GM20000 (cell line): ENCODE measurements around the gene TRIM2.
A peak's percentile ranks its signal among the peaks of the same experiment; 100 is the strongest.

Experiments used
- DNase-seq: peaks from one replicate; pipeline ENCODE4 v3.0.0; 2012; ENCODE audit warnings: low spot score
- TF ChIP-seq, protein P1 (sequence below): IDR thresholded peaks from 2 replicates; pipeline ENCODE4 v1.5.1; 2012; ENCODE audit warnings: mild to moderate bottlenecking, control low read depth; ENCODE audit errors: extremely low read depth, missing control alignments

The TRIM2 gene

DNA sequence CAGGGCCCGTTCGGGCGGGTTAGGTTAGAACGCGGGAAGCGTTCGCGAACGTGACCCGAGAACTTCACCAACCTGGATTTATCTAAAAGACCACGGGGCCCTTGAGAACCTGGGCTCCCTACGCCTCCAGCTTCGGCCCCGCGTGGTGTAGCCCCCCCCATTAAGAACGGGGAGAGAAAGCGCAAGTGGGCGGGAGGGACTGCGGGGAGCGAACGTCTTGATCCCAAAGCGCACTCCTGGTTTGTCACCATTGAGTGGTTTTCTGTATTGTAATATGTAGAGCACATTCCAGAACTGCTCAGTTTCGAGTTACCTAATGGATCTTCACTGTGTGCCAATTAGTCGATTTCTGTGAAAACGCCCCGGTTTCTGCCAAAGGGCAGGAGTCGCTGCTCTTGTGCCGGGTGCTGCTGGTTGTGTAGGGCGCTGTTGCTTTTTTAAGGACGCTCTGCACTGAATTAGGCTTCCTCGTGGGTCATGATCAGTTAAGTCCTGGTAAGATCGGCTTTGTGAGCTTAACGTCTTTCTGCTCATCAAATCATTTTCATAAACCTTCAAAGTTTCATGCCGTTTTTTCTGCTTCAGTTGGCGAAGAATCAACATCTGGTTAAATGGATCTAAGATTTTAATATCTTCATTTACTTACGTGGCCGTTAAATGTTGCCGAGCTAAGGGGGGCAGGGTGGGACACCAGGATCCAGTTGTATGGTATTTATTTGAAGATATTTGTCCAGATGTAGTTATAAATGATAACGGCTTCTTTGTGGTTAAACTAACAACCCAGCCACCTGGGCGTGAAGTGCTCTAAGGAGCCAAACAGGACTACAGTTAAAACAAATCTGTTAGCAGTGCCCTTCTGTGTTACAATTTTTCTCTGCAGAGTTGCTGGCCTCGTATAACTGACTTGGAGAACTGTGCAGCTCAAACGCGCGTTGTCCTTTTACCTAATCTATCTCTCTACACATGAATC, 141.1 kb downstream of the TRIM2 start:
- peak; percentile 58 for DNase-seq
- TF ChIP-seq, protein P1, sequence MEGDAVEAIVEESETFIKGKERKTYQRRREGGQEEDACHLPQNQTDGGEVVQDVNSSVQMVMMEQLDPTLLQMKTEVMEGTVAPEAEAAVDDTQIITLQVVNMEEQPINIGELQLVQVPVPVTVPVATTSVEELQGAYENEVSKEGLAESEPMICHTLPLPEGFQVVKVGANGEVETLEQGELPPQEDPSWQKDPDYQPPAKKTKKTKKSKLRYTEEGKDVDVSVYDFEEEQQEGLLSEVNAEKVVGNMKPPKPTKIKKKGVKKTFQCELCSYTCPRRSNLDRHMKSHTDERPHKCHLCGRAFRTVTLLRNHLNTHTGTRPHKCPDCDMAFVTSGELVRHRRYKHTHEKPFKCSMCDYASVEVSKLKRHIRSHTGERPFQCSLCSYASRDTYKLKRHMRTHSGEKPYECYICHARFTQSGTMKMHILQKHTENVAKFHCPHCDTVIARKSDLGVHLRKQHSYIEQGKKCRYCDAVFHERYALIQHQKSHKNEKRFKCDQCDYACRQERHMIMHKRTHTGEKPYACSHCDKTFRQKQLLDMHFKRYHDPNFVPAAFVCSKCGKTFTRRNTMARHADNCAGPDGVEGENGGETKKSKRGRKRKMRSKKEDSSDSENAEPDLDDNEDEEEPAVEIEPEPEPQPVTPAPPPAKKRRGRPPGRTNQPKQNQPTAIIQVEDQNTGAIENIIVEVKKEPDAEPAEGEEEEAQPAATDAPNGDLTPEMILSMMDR, result no peak

DNA sequence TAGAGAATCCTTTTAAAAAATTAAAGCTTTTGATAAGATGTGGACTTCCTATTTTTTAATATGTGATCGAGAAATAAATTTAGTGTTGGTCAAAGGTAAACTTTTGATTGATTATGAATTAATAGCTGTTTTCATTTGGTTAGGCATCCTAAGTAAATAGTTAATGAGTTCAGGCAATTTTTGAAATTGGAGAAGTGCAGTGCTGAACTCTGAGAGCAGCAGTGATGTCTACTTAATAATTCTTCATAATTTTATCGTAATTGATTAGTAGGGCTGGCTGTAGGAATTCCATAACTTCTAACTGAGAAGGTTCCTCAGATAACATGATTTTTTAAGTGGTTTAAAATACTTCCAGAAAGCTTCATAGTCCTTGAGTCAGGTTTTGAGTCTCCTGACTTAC, 141.8 kb downstream of the TRIM2 start:
- TF ChIP-seq, protein P1, result no peak
- DNase-seq, result no peak

DNA sequence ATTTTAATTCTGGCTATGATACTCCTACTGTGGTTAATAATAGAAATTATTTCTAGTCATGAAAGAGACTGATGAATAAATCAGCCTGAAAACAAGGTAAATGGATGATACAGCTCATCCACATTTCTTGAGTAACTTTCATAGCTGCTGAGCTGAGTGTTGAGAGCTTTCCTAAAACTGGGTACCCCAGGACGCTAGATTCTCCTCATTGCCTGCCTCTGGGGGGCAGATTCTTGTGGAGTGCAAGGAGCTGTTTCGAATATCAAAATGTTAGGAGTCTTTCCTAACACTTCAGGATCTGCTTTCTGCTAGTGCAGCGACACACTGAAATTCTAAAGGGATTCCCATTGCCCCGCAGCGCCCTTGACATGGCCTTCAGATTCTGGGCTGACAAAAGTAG, 142.3 kb downstream of the TRIM2 start:
- TF ChIP-seq, protein P1, result no peak
- DNase-seq, result no peak

DNA sequence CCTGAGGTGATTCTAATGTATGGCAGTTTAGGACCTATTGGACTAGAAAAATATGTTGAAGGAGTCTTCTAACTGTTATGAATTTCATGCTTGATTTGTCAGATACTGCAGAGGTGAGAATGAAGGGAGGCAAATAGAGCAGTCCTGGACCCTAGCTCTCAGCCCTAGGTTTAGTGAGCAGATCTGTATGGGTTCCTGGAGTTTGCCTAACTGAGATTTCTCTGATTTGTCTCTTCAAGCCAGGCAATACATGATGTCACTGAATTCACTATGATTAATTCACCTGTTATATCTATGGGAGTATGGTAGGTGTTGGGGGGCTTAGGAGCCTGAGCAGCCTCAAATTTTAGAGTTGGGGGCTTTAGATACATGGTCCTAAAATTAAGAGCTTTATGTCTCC, 142.9 kb downstream of the TRIM2 start:
- TF ChIP-seq, protein P1, result no peak
- no peak for DNase-seq

DNA sequence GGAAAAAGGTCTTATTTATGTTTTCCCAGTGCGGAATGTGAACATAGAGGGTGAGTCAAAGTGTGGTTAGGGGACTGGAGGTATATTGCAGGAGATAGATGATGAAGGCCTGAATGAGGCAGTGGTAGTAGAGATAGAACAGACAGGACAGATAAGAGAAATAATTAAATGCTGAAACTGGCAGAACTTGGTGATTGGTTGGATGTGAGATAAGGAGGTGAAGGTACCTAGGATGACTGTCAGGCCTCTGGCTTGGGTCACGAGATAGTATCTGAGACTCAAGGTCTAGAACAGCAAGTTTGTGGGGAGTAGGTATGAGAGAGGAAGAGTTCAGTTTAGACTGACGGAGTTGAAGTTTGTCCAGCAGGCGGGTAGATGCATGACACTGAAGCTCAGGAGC, 143.8 kb downstream of the TRIM2 start:
- peak; percentile 17 for DNase-seq
- TF ChIP-seq, protein P1, result no peak

DNA sequence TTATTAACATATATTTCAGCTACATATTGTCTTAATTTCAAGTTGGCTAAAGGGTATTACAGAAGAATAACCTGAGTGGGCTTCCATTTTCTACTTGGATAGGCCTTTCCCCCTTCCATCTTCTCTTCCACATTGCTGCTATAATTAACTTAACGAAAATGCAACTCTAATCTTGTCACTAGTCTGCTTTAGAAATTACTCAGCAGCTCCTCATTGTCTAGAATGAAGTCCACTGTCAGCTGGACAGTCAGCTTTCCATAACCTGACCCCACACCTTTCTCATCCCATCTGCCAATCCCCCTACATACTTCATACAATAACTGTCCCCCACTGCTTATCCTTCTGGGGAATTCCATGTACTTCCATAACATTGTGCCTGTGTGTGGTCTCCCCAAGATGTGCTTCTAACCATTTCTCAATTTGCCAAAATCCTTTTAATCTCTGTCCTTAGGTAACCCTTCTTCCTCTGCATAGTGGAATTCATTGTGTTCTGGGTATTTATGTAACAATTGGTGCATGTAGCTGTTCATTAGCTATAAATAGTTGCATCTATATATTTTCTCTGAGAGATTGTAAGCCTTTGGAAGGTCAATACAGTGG, 145.1 kb downstream of the TRIM2 start:
- TF ChIP-seq, protein P1, result no peak
- DNase-seq, result no peak

DNA sequence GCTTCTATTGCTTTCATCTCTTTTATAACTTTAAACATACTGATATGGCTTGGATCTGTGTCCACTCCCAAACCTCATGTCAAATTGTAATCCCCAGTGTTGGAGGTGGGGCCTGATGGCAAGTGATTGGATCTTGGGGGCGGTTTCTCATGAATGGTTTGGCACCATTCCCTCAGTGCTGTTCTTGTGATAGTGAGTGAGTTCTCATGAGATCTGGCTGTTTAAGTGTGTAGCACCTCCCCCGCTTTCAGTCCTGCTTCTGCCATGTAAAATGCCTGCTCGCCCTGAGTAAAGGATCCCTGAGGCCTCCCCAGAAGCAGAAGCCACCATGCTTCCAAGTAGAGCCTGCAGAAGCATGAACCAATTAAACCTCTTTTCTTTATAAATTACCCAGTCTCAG, 157.9 kb downstream of the TRIM2 start:
- DNase-seq, result no peak

More for the DNA sequence above, 157.9 kb downstream of the TRIM2 start:
- TF ChIP-seq, protein P1, result no peak
